Chondrocyte (in vitro differentiated cells): ENCODE data around the gene TGFBR1. TPM values are rescaled to one million over a fixed set of nuclear protein-coding genes. Genes with fewer than 3 reads are reported as not detected.

Source experiments
- DNase-seq: peaks from one replicate; pipeline ENCODE4 v3.0.0; 2021; ENCODE audit warnings: mixed read lengths, low spot score
- H3K27ac Mint-ChIP-seq: one replicate; pipeline ENCODE4 v1.8.0; 2021; ENCODE audit warnings: mild to moderate bottlenecking, moderate library complexity, mixed read lengths; ENCODE audit not compliant: unreplicated experiment
- H3K27me3 Mint-ChIP-seq: 2 replicates; pipeline ENCODE4 v1.8.0; 2021; ENCODE audit warnings: low read depth, mixed read lengths
- H3K36me3 Mint-ChIP-seq: 2 replicates; pipeline ENCODE4 v1.8.0; 2021; ENCODE audit warnings: low read depth, mixed read lengths
- H3K4me1 Mint-ChIP-seq: 2 replicates; pipeline ENCODE4 v1.8.0; 2021; ENCODE audit warnings: low read depth, mild to moderate bottlenecking, mixed read lengths
- H3K4me3 Mint-ChIP-seq: one replicate; pipeline ENCODE4 v1.8.0; 2021; ENCODE audit warnings: mild to moderate bottlenecking, moderate library complexity, mixed read lengths; ENCODE audit not compliant: unreplicated experiment
- H3K9me3 Mint-ChIP-seq: 2 replicates; pipeline ENCODE4 v1.8.0; 2021; ENCODE audit warnings: low read depth, mixed read lengths
- total RNA-seq: library from RNA; stranded (reverse); gene quantifications from 3 replicates; pipeline ENCODE4 v1.2.1, GENCODE V29; 2021
- TF ChIP-seq, protein P1 (sequence below): fragments of 200-600 bp; sonication (generic); IDR thresholded peaks from 2 replicates; pipeline ENCODE4 v1.5.0; 2021; ENCODE audit warnings: antibody characterized with exemption, mild to moderate bottlenecking, moderate library complexity

TGFBR1 gene
- total RNA-seq, 1 donor from 2014 or later: 109 TPM

DNA sequence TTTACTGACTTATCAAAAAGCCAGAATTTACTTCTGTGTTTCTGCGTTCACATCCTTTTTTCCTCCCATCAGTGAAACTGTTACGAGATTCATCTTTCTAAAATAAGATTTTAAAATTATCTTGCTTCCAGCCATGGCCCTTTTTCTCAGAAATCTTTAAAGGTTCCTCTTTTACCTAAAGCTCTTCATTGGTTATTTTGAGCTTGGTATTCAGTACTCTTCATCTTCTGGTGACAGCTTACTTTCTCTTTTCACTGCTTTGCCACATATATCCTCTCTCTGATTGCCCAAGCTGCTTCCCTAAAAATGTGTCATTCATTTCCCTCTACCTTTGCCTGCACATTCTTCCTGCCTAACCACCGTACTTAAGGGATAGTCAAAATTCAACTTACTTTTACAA, 32.3 kb downstream of the TGFBR1 start:
- DNase-seq: no peak
- no peak overlapping the region for H3K4me3 Mint-ChIP-seq
- TF ChIP-seq, protein P1, sequence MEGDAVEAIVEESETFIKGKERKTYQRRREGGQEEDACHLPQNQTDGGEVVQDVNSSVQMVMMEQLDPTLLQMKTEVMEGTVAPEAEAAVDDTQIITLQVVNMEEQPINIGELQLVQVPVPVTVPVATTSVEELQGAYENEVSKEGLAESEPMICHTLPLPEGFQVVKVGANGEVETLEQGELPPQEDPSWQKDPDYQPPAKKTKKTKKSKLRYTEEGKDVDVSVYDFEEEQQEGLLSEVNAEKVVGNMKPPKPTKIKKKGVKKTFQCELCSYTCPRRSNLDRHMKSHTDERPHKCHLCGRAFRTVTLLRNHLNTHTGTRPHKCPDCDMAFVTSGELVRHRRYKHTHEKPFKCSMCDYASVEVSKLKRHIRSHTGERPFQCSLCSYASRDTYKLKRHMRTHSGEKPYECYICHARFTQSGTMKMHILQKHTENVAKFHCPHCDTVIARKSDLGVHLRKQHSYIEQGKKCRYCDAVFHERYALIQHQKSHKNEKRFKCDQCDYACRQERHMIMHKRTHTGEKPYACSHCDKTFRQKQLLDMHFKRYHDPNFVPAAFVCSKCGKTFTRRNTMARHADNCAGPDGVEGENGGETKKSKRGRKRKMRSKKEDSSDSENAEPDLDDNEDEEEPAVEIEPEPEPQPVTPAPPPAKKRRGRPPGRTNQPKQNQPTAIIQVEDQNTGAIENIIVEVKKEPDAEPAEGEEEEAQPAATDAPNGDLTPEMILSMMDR: no peak
- H3K36me3 Mint-ChIP-seq: peaks cover 21% of the 10 kb centered on the region
- H3K9me3 Mint-ChIP-seq: no peaks in the 10 kb centered on the region
- H3K27me3 Mint-ChIP-seq: no peaks in the 10 kb centered on the region
- H3K4me1 Mint-ChIP-seq: peaks cover 18% of the 10 kb centered on the region
- no peak overlapping the region for H3K27ac Mint-ChIP-seq

DNA sequence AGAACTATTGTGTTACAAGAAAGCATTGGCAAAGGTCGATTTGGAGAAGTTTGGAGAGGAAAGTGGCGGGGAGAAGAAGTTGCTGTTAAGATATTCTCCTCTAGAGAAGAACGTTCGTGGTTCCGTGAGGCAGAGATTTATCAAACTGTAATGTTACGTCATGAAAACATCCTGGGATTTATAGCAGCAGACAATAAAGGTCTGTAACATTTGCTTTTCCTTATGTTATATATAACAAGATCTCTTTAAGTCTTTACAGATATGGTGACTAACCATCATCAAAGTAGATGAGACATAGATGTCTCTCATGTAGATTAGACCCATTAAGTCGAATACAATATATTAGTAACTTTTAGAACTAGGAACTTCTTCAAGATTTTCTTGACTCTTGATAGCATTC, 33.0 kb downstream of the TGFBR1 start:
- Mint-ChIP-seq H3K4me3 (no peak overlapping the region), H3K9me3 (no peaks in the 10 kb centered on the region), H3K27ac (no peak overlapping the region), H3K36me3 (peaks cover 20% of the 10 kb centered on the region), H3K4me1 (peaks cover 18% of the 10 kb centered on the region), H3K27me3 (no peaks in the 10 kb centered on the region)
- TF ChIP-seq, protein P1: no peak
- no peak for DNase-seq

DNA sequence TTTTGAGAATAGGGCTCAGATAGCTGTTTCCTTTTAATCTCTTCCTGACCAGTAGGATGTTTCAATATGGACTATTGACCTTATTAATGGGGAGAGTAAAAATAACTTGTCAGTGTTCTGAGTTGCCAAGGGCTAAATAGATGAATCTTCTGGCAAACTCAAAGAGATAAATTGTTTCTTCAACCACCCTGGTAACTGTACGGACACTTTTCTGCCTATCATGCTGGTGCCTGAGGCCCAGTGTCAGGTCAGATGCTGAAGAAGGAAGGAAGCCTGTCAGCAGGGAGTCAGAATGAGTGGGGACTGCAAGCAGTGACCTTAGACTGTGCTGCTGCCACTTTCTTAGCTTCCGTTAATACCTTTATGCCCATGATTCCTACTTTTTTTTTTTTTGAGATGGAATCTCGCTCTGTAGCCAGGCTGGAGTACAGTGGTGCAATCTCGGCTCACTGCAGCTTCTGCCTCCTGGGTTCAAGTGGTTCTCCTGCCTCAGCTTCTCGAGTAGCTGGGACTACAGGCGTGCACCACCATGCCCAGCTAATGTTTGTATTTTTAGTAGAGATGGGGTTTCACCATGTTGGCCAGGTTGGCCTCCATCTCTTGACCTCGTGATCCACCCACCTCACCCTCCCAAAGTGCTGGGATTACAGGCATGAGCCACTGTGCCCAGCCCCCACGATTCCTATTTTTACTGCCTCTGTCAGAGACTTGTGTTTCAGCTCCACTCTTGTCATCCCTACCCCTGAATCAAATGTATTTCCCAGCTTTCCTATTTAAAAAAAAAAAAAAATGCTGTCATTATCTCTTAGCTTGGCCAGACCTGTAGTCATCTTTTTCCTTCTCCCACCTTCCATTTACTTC, 33.7 kb downstream of the TGFBR1 start:
- peaks cover 21% of the 10 kb centered on the region for H3K4me1 Mint-ChIP-seq
- no peak overlapping the region for H3K27ac Mint-ChIP-seq
- no peak overlapping the region for H3K4me3 Mint-ChIP-seq
- no peak for DNase-seq
- no peaks in the 10 kb centered on the region for H3K27me3 Mint-ChIP-seq
- no peaks in the 10 kb centered on the region for H3K9me3 Mint-ChIP-seq
- TF ChIP-seq, protein P1: no peak
- peaks cover 23% of the 10 kb centered on the region for H3K36me3 Mint-ChIP-seq

DNA sequence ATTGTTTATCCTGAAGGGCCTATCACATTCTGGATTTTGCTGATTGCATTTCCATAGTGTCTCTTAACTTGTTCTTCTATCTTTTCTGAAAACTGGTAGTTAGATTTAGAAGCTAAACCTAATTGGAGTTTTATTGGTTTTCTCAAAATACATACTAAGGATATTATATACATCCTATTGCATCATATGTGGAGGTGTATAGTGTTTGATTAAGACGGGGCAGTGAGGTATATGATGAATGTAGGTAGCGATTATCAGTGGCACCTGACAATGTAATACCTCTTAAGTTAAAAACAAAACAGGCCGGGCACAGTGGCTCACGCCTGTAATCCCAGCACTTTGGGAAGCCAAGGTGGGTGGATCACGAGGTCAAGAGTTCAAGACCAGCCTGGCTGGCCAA, 35.0 kb downstream of the TGFBR1 start:
- Mint-ChIP-seq H3K9me3 (no peaks in the 10 kb centered on the region), H3K4me3 (no peak overlapping the region), H3K27ac (no peak overlapping the region), H3K27me3 (no peaks in the 10 kb centered on the region), H3K36me3 (peaks cover 26% of the 10 kb centered on the region), H3K4me1 (peaks cover 18% of the 10 kb centered on the region)
- DNase-seq: no peak
- TF ChIP-seq, protein P1: no peak

DNA sequence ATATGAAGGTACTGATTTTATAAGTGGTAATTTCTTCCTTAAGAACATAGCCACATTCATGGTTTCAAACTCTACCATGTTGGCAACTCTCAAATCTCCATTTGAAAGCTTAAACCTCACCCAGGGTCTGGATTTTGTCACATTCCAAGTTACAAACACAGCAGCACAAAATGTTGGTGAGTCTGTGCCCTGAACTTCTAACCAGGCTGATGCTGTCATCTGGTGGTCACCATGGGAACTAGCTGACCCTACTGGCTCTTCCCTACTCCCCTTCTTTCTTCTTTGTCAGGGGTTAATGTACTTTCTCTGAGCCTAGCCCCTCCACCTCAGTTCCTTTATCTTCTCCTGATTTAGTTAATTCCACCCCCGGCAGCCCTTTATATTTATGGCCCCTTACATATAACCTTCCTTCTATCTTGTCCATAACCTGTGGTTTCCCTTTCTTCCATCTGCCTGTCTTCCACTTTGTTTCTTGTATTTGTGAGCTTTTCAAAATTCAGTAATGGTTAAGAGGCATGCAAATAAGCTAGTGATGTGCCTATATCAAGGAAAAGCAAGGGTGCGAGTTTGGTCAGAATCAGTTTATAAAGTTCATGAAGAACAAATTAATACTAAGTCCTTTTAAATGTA, 35.9 kb downstream of the TGFBR1 start:
- no peak overlapping the region for H3K27ac Mint-ChIP-seq
- no peaks in the 10 kb centered on the region for H3K9me3 Mint-ChIP-seq
- DNase-seq: no peak
- H3K36me3 Mint-ChIP-seq: peaks cover 34% of the 10 kb centered on the region
- no peak overlapping the region for H3K4me3 Mint-ChIP-seq
- H3K4me1 Mint-ChIP-seq: peaks cover 14% of the 10 kb centered on the region
- TF ChIP-seq, protein P1: peak; percentile 90
- H3K27me3 Mint-ChIP-seq: no peaks in the 10 kb centered on the region
